Liver (tissue), 9 donors: ENCODE results near the gene CACNA1B. TPM values are rescaled to one million over a fixed set of nuclear protein-coding genes. Genes with fewer than 3 reads are reported as not detected.

Experiments used
- DNase-seq: peaks from one replicate; pipeline ENCODE4 v3.0.0-alpha.2; 2017; ENCODE audit warnings: low spot score
- H3K27ac ChIP-seq, 2 donors: one replicate each; pipeline ENCODE4 v1.7.0; 2013; ENCODE audit warnings: inconsistent platforms in 2 of 2, low read length in 2 of 2, control low read depth in 1 of 2, low read depth in 1 of 2, mild to moderate bottlenecking in 1 of 2
- H3K27me3 ChIP-seq, 4 donors: one replicate each; pipeline versions ENCODE4 v1.6.1 to v1.7.0; 2013; ENCODE audit warnings: low read length in 3 of 4, inconsistent platforms in 1 of 4, mild to moderate bottlenecking in 1 of 4, moderate library complexity in 1 of 4; ENCODE audit not compliant: control insufficient read depth in 4 of 4, insufficient read depth in 4 of 4
- H3K36me3 ChIP-seq, 4 donors: one replicate each; pipeline versions ENCODE4 v1.6.1 to v1.7.0; 2013; ENCODE audit warnings: low read length in 3 of 4, mild to moderate bottlenecking in 3 of 4, low read depth in 1 of 4, moderate library complexity in 1 of 4; ENCODE audit not compliant: control insufficient read depth in 4 of 4, insufficient read depth in 3 of 4
- H3K4me1 ChIP-seq, 4 donors: one replicate each; pipeline versions ENCODE4 v1.6.1 to v1.7.0; 2013; ENCODE audit warnings: low read length in 3 of 4, mild to moderate bottlenecking in 3 of 4, moderate library complexity in 1 of 4; ENCODE audit not compliant: control insufficient read depth in 4 of 4, insufficient read depth in 4 of 4
- H3K4me3 ChIP-seq, 3 donors: one replicate each; pipeline versions ENCODE4 v1.6.1 to v1.7.0; 2013; ENCODE audit warnings: low read length in 3 of 3, control low read depth in 1 of 3, low read depth in 1 of 3, mild to moderate bottlenecking in 1 of 3
- H3K9ac ChIP-seq, 2 donors: one replicate each; pipeline ENCODE4 v1.7.0; 2013; ENCODE audit warnings: low read length in 2 of 2, mild to moderate bottlenecking in 2 of 2, moderate library complexity in 2 of 2, control low read depth in 1 of 2, low read depth in 1 of 2
- H3K9me3 ChIP-seq, 4 donors: one replicate each; pipeline versions ENCODE4 v1.6.1 to v1.7.0; 2013; ENCODE audit warnings: low read length in 3 of 4; ENCODE audit not compliant: control insufficient read depth in 4 of 4
- ATF3 ChIP-seq: IDR thresholded peaks from 2 replicates; pipeline ENCODE4 v1.6.1; 2016; ENCODE audit warnings: antibody characterized with exemption
- CTCF ChIP-seq: fragments of 150-350 bp; IDR thresholded peaks from 2 replicates; pipeline ENCODE4 v1.5.1; 2017; ENCODE audit warnings: improper control_type of control experiment, low read depth, low read length; ENCODE audit not compliant: missing input control
- EGR1 ChIP-seq, 2 donors: IDR thresholded peaks; 2 replicates each; pipeline ENCODE4 v1.6.1; 2016 to 2018; ENCODE audit warnings: antibody characterized with exemption in 2 of 2, low read depth in 2 of 2
- FOXA2 ChIP-seq: IDR thresholded peaks from 2 replicates; pipeline ENCODE4 v1.6.1; 2016; ENCODE audit warnings: antibody characterized with exemption
- GABPA ChIP-seq, 2 donors: IDR thresholded peaks in 1 of 2; conservative IDR thresholded peaks in 1 of 2; 2 replicates each; pipeline ENCODE4 v1.6.1; 2016; ENCODE audit warnings: antibody characterized with exemption in 2 of 2, mild to moderate bottlenecking in 1 of 2, moderate library complexity in 1 of 2
- HNF4A ChIP-seq, 2 donors: conservative IDR thresholded peaks; 2 replicates each; pipeline ENCODE4 v1.6.1; 2016; ENCODE audit warnings: antibody characterized with exemption in 2 of 2, mild to moderate bottlenecking in 2 of 2
- HNF4G ChIP-seq: IDR thresholded peaks from 2 replicates; pipeline ENCODE4 v1.6.1; 2016; ENCODE audit warnings: antibody characterized with exemption
- JUND ChIP-seq, 2 donors: IDR thresholded peaks; 2 replicates each; pipeline ENCODE4 v1.6.1; 2016; ENCODE audit warnings: antibody characterized with exemption in 2 of 2
- RAD21 ChIP-seq, 2 donors: IDR thresholded peaks; 2 replicates each; pipeline ENCODE4 v1.6.1; 2016; ENCODE audit warnings: antibody characterized with exemption in 2 of 2, mild to moderate bottlenecking in 2 of 2
- RXRA ChIP-seq, 2 donors: IDR thresholded peaks; 2 replicates each; pipeline ENCODE4 v1.6.1; 2017 to 2018; ENCODE audit warnings: antibody characterized with exemption in 2 of 2, mild to moderate bottlenecking in 1 of 2
- SP1 ChIP-seq: IDR thresholded peaks from 2 replicates; pipeline ENCODE4 v1.6.1; 2018; ENCODE audit warnings: antibody characterized with exemption, mild to moderate bottlenecking
- TAF1 ChIP-seq: conservative IDR thresholded peaks from 2 replicates; pipeline ENCODE4 v1.6.1; 2016; ENCODE audit warnings: antibody characterized with exemption, mild to moderate bottlenecking
- YY1 ChIP-seq: IDR thresholded peaks from 2 replicates; pipeline ENCODE4 v1.6.1; 2016; ENCODE audit warnings: antibody characterized with exemption, mild to moderate bottlenecking
- ZBTB33 ChIP-seq: IDR thresholded peaks from 2 replicates; pipeline ENCODE4 v1.6.1; 2016; ENCODE audit warnings: antibody characterized with exemption
- WGBS: extraction: QIAGEN DNeasy Blood & Tissue Kit; methylation state at CpG from one replicate; pipeline ENCODE4 v1.1.7; 2013; 5-methylcytosine and 5-hydroxymethylcytosine counted together
- polyA plus RNA-seq, 2 donors: library from polyadenylated mRNA; stranded (reverse) in 1 of 2; unstranded in 1 of 2; fragments of 200-250 nt in 1 of 2; fragments of >200 nt in 1 of 2; fragmentation: Nextera tagmentation in 1 of 2; extraction: Ambion mirVana in 1 of 2; gene quantifications; one replicate each; pipeline versions ENCODE4 v1.2.1 to v1.2.3, GENCODE V29; 2013 to 2015
- total RNA-seq, 2 donors: library from RNA; depleted of rRNA; stranded (reverse); fragments of >200 nt; gene quantifications; one replicate each; pipeline ENCODE4 v1.2.3, GENCODE V29; 2014
- donor health status: healthy.
- donor health status: healthy.
- donor health status: healthy.
- donor health status: healthy.
- donor health status: healthy.

The CACNA1B gene
- total and polyA plus RNA-seq, 4 donors = under 0.01 to 0.05 TPM; not detected in 2

- TF ChIP-seq RAD21 (IDR thresholded peaks at IDR 0.05) (no peak), JUND (IDR thresholded peaks at IDR 0.05) (no peak), RXRA (IDR thresholded peaks at IDR 0.05) (no peak), TAF1 (no peak), HNF4A (conservative IDR thresholded peaks at IDR 0.05) (no peak), ZBTB33 (no peak), GABPA (IDR thresholded peaks at IDR 0.05 in 1 of 2, conservative IDR thresholded peaks at IDR 0.05 in 1 of 2) (no peak), YY1 (no peak), CTCF (no peak), HNF4G (no peak), EGR1 (IDR thresholded peaks at IDR 0.05; ENCODE audit: low read depth in 2 of 2) (no peak), ATF3 (no peak), SP1 (no peak), FOXA2 (no peak)
- Histone ChIP-seq H3K27me3 (no peaks in the 10 kb centered on the region), H3K4me3 (no peak overlapping the region), H3K4me1 (no peaks in the 10 kb centered on the region), H3K27ac (no peak overlapping the region), H3K36me3 (no peaks in the 10 kb centered on the region), H3K9me3 (no peaks in the 10 kb centered on the region), H3K9ac (no peak overlapping the region)
- DNase-seq = peak; percentile 27
- 90% methylated on average over 16 of the region's 16 CpGs for WGBS
Observed at GRCh38 chr9:137971477-137972138, 94.0 kb downstream of the CACNA1B start.

- H3K27me3 ChIP-seq = no peaks in the 10 kb centered on the region
- WGBS = 91% methylated on average over 16 of the region's 16 CpGs
- peak; percentile 25 for DNase-seq
Observed at GRCh38 chr9:137972355-137972987, 94.9 kb downstream of the CACNA1B start.

More at GRCh38 chr9:137972355-137972987, 94.9 kb downstream of the CACNA1B start:
- no peaks in the 10 kb centered on the region for H3K36me3 ChIP-seq
- H3K4me3 ChIP-seq = no peak overlapping the region
- no peaks in the 10 kb centered on the region for H3K9me3 ChIP-seq
- TF ChIP-seq FOXA2 (no peak), HNF4A (conservative IDR thresholded peaks at IDR 0.05) (no peak)
- no peak overlapping the region for H3K9ac ChIP-seq
- H3K4me1 ChIP-seq = no peaks in the 10 kb centered on the region
- no peak overlapping the region for H3K27ac ChIP-seq
